ENCODE measurements around the gene UMOD.

Gene UMOD
- long read RNA-seq: 0 reads

- H3K4me3 ChIP-seq (replicated peaks; ENCODE audit: insufficient read depth, low read length): no peak within 1 kb of the TSS
- DNase-seq (ENCODE audit: low read depth in 1 of 2, low spot score in 1 of 2): no peak
- H3K27me3 ChIP-seq (ENCODE audit: insufficient read depth, poor library complexity, severe bottlenecking): no peaks in the 10 kb centered on the region
- no peak within 1 kb of the TSS for H3K27ac ChIP-seq (replicated peaks)
- TF ChIP-seq GABPA (IDR thresholded peaks at IDR 0.05; ENCODE audit: low read depth) (no peak), POLR2AphosphoS5 (IDR thresholded peaks at IDR 0.05; ENCODE audit: low read depth) (no peak), CTCF (IDR thresholded peaks at IDR 0.05; ENCODE audit: insufficient read depth, low read length) (no peak), REST (IDR thresholded peaks at IDR 0.05; ENCODE audit: insufficient replicate concordance, low read depth) (no peak), SPI1 (IDR thresholded peaks at IDR 0.05; ENCODE audit: borderline replicate concordance, low read depth) (no peak)
These were observed at the start of gene UMOD for GRCh38 chr16:20352615-20353014. Gene UMOD (minus strand): TSS chr16:20352715. CDS start chr16:20350737, 1,978 bp downstream.

GRCh38 chr16:20401475-20402016 is 49.0 kb upstream of the UMOD start:
- DNase-seq (ENCODE audit: low read depth in 1 of 2, low spot score in 1 of 2): no peak
- no peak overlapping the region for H3K4me3 ChIP-seq (replicated peaks; ENCODE audit: insufficient read depth, low read length)
- H3K27ac ChIP-seq (replicated peaks): no peak overlapping the region

More at GRCh38 chr16:20401475-20402016, 49.0 kb upstream of the UMOD start:
- no peaks in the 10 kb centered on the region for H3K27me3 ChIP-seq (ENCODE audit: insufficient read depth, poor library complexity, severe bottlenecking)
- TF ChIP-seq REST (IDR thresholded peaks at IDR 0.05; ENCODE audit: insufficient replicate concordance, low read depth) (no peak), CTCF (IDR thresholded peaks at IDR 0.05; ENCODE audit: insufficient read depth, low read length) (no peak), POLR2AphosphoS5 (IDR thresholded peaks at IDR 0.05; ENCODE audit: low read depth) (no peak), SPI1 (IDR thresholded peaks at IDR 0.05; ENCODE audit: borderline replicate concordance, low read depth) (no peak), GABPA (IDR thresholded peaks at IDR 0.05; ENCODE audit: low read depth) (no peak)

Measured in HL-60 (cell line).